CD4-positive, CD25-positive, alpha-beta regulatory T cell (primary cell): ENCODE data around the gene SLC30A10. TPM values are rescaled to one million over a fixed set of nuclear protein-coding genes. Genes with fewer than 3 reads are reported as not detected.
"Not testable (repeated sequence)": the region's sequence is repeated elsewhere in the genome, so short reads cannot be mapped to it uniquely, and the experiment has no call there.

Experiments used
- ATAC-seq, 2 donors: fragments of 150-1000 bp; cut with Tn5 transposase; one replicate each; pipeline ENCODE4 v1.10.0; 2021; ENCODE audit warnings: low read depth in 2 of 2, moderate number of reproducible peaks in 2 of 2, moderate library complexity in 1 of 2
- DNase-seq, 3 donors: peaks; one replicate each; pipeline versions ENCODE4 v3.0.0 to v3.0.0-alpha.2; 2012 to 2022; ENCODE audit warnings: mixed read lengths in 1 of 3
- H3K27ac ChIP-seq: one replicate; pipeline ENCODE4 v1.7.0; 2013; ENCODE audit warnings: mild to moderate bottlenecking, low read length; ENCODE audit not compliant: insufficient read depth, poor library complexity, severe bottlenecking
- H3K27me3 ChIP-seq: one replicate; pipeline ENCODE4 v1.7.0; 2013; ENCODE audit warnings: low read length; ENCODE audit not compliant: control insufficient read depth, insufficient read depth
- H3K36me3 ChIP-seq: one replicate; pipeline ENCODE4 v1.7.0; 2013; ENCODE audit warnings: mild to moderate bottlenecking, low read length, moderate library complexity; ENCODE audit not compliant: control insufficient read depth, insufficient read depth
- H3K4me1 ChIP-seq: 2 replicates; pipeline ENCODE4 v1.7.0; 2013; ENCODE audit warnings: mild to moderate bottlenecking, low read length; ENCODE audit not compliant: insufficient read depth, control insufficient read depth, poor library complexity, severe bottlenecking
- H3K4me3 ChIP-seq: one replicate; pipeline ENCODE4 v1.7.0; 2013; ENCODE audit warnings: low read depth, mild to moderate bottlenecking, low read length, moderate library complexity
- H3K9me3 ChIP-seq, 2 experiments: 1 replicate in 1 of 2; 2 replicates in 1 of 2; pipeline ENCODE4 v1.7.0; 2013; ENCODE audit warnings: low read length in 2 of 2, mild to moderate bottlenecking in 1 of 2, moderate library complexity in 1 of 2; ENCODE audit not compliant: control insufficient read depth in 2 of 2
- H3K27ac Mint-ChIP-seq, 3 donors: one replicate each; pipeline ENCODE4 v1.8.0; 2020 to 2022; ENCODE audit warnings: mild to moderate bottlenecking in 3 of 3, mixed read lengths in 3 of 3, moderate library complexity in 2 of 3
- H3K27me3 Mint-ChIP-seq: one replicate; pipeline ENCODE4 v1.8.0; 2022; ENCODE audit warnings: mild to moderate bottlenecking, mixed read lengths
- H3K36me3 Mint-ChIP-seq: one replicate; pipeline ENCODE4 v1.8.0; 2020; ENCODE audit warnings: mixed read lengths
- H3K4me1 Mint-ChIP-seq, 4 donors: one replicate each; pipeline ENCODE4 v1.8.0; 2020 to 2022; ENCODE audit warnings: mixed read lengths in 4 of 4, mild to moderate bottlenecking in 1 of 4
- H3K4me3 Mint-ChIP-seq, 4 donors: one replicate each; pipeline ENCODE4 v1.8.0; 2020 to 2022; ENCODE audit warnings: mild to moderate bottlenecking in 4 of 4, mixed read lengths in 4 of 4, moderate library complexity in 3 of 4
- H3K9me3 Mint-ChIP-seq, 7 donors: one replicate each; pipeline ENCODE4 v1.8.0; 2020 to 2022; ENCODE audit warnings: mixed read lengths in 7 of 7, mild to moderate bottlenecking in 3 of 7, moderate library complexity in 2 of 7
- polyA plus RNA-seq, 4 donors: library from polyadenylated mRNA; unstranded; fragments of 300-500 nt; fragmentation: Illumina TruSeq; gene quantifications; one replicate each; pipeline ENCODE4 v1.2.3, GENCODE V29; 2021
- total RNA-seq: library from RNA; stranded (reverse); gene quantifications from one replicate; pipeline ENCODE4 v1.2.3, GENCODE V29; 2022

The SLC30A10 gene
- total and polyA plus RNA-seq, 5 donors from 2014 or later = not detected

- no peaks in the 10 kb centered on the region for H3K9me3 ChIP-seq
- no peaks in the 10 kb centered on the region for H3K36me3 Mint-ChIP-seq
- no peaks in the 10 kb centered on the region for H3K36me3 ChIP-seq
- no peak overlapping the region for H3K4me3 ChIP-seq
- ATAC-seq = no peak
- H3K4me1 Mint-ChIP-seq = peaks cover 0 to 4% (median 1%) of the 10 kb centered on the region in 4 donors
- no peak for DNase-seq
- H3K27ac Mint-ChIP-seq = no peak overlapping the region
- no peaks in the 10 kb centered on the region for H3K4me1 ChIP-seq
- H3K27me3 Mint-ChIP-seq = peaks cover 16% of the 10 kb centered on the region
- peak overlapping the region in 1 of 4 donors; percentile 34 for H3K4me3 Mint-ChIP-seq
- H3K9me3 Mint-ChIP-seq = peaks cover 0 to 7% (median 0%) of the 10 kb centered on the region in 7 donors
- H3K27me3 ChIP-seq = no peaks in the 10 kb centered on the region
- H3K27ac ChIP-seq = no peak overlapping the region
These were observed 13.1 kb upstream of the SLC30A10 start for GRCh38 chr1:219941179-219942118.

GRCh38 chr1:219940707-219941106 is 12.3 kb upstream of the SLC30A10 start:
- Histone ChIP-seq H3K9me3 (no peaks in the 10 kb centered on the region), H3K4me3 (no peak overlapping the region), H3K27ac (no peak overlapping the region), H3K27me3 (no peaks in the 10 kb centered on the region), H3K4me1 (no peaks in the 10 kb centered on the region), H3K36me3 (no peaks in the 10 kb centered on the region)
- peaks cover 0 to 7% (median 0%) of the 10 kb centered on the region in 7 donors for H3K9me3 Mint-ChIP-seq
- H3K27ac Mint-ChIP-seq = no peak overlapping the region
- no peak for ATAC-seq
- H3K36me3 Mint-ChIP-seq = no peaks in the 10 kb centered on the region
- H3K4me3 Mint-ChIP-seq = no peak overlapping the region
- peaks cover 16% of the 10 kb centered on the region for H3K27me3 Mint-ChIP-seq
- no peak for DNase-seq
- H3K4me1 Mint-ChIP-seq = peaks cover 0 to 4% (median 1%) of the 10 kb centered on the region in 4 donors

GRCh38 chr1:219938706-219939105 is 10.3 kb upstream of the SLC30A10 start:
- H3K36me3 Mint-ChIP-seq = no peaks in the 10 kb centered on the region

GRCh38 chr1:219933763-219934162 is 5.4 kb upstream of the SLC30A10 start:
- not testable (repeated sequence) for H3K27me3 ChIP-seq, DNase-seq, H3K36me3 Mint-ChIP-seq, H3K4me3 ChIP-seq, H3K4me1 ChIP-seq, H3K4me1 Mint-ChIP-seq, H3K9me3 Mint-ChIP-seq, H3K9me3 ChIP-seq, H3K4me3 Mint-ChIP-seq, H3K36me3 ChIP-seq, H3K27ac ChIP-seq, ATAC-seq, H3K27ac Mint-ChIP-seq
- peaks cover 29% of the 10 kb centered on the region for H3K27me3 Mint-ChIP-seq

More at GRCh38 chr1:219938706-219939105, 10.3 kb upstream of the SLC30A10 start:
- Mint-ChIP-seq H3K9me3 (peaks cover 0 to 7% (median 0%) of the 10 kb centered on the region in 7 donors), H3K4me1 (no peaks in the 10 kb centered on the region), H3K27ac (no peak overlapping the region), H3K4me3 (no peak overlapping the region), H3K27me3 (peaks cover 16% of the 10 kb centered on the region)
- peaks cover 2% of the 10 kb centered on the region for H3K27me3 ChIP-seq
- no peak overlapping the region for H3K27ac ChIP-seq
- DNase-seq = no peak
- H3K4me3 ChIP-seq = no peak overlapping the region
- H3K4me1 ChIP-seq = no peaks in the 10 kb centered on the region
- no peaks in the 10 kb centered on the region for H3K9me3 ChIP-seq
- ATAC-seq = no peak
- no peaks in the 10 kb centered on the region for H3K36me3 ChIP-seq

DNA sequence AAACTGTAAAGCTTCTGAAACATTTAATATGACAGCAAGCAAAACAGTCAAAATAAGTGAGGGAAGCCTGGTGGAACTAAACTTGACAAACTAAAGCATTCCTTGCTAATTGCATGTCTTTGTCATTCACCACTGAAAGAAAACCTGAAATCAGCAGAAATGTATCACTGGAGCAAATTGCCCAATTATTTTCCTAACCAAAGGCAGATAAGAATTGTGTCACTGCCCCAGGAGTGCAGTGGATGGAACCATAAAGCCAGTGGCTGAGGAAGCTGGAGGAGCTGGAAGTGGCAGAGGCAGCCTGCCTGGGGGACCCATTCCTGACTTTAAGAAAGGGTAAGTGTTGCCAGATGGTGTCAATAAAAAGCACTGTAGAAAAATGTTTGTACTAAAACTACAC is 2.7 kb upstream of the SLC30A10 start:
- peaks cover 0 to 4% (median 1%) of the 10 kb centered on the region in 7 donors for H3K9me3 Mint-ChIP-seq
- H3K4me3 Mint-ChIP-seq = no peak overlapping the region
- no peaks in the 10 kb centered on the region for H3K9me3 ChIP-seq
- no peak for ATAC-seq
- H3K4me1 Mint-ChIP-seq = peaks cover 0 to 14% (median 0%) of the 10 kb centered on the region in 4 donors
- DNase-seq = no peak
- H3K36me3 ChIP-seq = no peaks in the 10 kb centered on the region
- peaks cover 44% of the 10 kb centered on the region for H3K27me3 Mint-ChIP-seq
- no peaks in the 10 kb centered on the region for H3K36me3 Mint-ChIP-seq
- no peak overlapping the region for H3K27ac ChIP-seq
- H3K27me3 ChIP-seq = peaks cover 7% of the 10 kb centered on the region
- H3K4me1 ChIP-seq = peaks cover 11% of the 10 kb centered on the region
- H3K27ac Mint-ChIP-seq = no peak overlapping the region
- no peak overlapping the region for H3K4me3 ChIP-seq

DNA sequence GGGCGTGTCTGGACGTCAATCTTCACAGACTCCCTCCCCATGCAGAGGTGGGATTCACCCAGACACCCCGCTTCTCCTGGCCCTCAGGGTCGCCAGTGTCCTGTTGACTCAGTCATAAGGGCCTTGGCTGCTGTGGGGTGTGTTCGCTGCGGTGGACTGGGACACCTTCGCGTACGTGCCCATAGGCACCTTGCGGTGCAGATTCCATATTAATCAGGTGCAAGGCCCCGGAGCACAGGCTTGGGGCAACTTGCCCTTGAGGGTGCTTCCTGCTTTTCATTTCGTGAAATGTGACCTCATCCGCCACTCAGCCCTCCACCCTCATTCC is 398 bp upstream of the SLC30A10 start:
- no peaks in the 10 kb centered on the region for H3K9me3 ChIP-seq
- peak overlapping the region in 2 of 4 donors; percentile 20 to 60 for H3K4me3 Mint-ChIP-seq
- H3K36me3 ChIP-seq = no peaks in the 10 kb centered on the region
- peaks cover 0 to 14% (median 0%) of the 10 kb centered on the region in 4 donors for H3K4me1 Mint-ChIP-seq
- DNase-seq (no peak), ATAC-seq (no peak)
- H3K27me3 Mint-ChIP-seq = peaks cover 50% of the 10 kb centered on the region
- peaks cover 5% of the 10 kb centered on the region for H3K27me3 ChIP-seq
- H3K36me3 Mint-ChIP-seq = no peaks in the 10 kb centered on the region
- H3K27ac Mint-ChIP-seq = no peak overlapping the region
- peaks cover 11% of the 10 kb centered on the region for H3K4me1 ChIP-seq
- H3K27ac ChIP-seq = no peak overlapping the region
- no peak overlapping the region for H3K4me3 ChIP-seq
- peaks cover 0 to 4% (median 0%) of the 10 kb centered on the region in 7 donors for H3K9me3 Mint-ChIP-seq

- peaks cover 5% of the 10 kb centered on the region for H3K27me3 ChIP-seq
- Mint-ChIP-seq H3K27me3 (peaks cover 49% of the 10 kb centered on the region), H3K36me3 (no peaks in the 10 kb centered on the region), H3K27ac (no peak overlapping the region), H3K9me3 (peaks cover 0 to 4% (median 0%) of the 10 kb centered on the region in 7 donors), H3K4me1 (peaks cover 0 to 14% (median 0%) of the 10 kb centered on the region in 4 donors), H3K4me3 (peak overlapping the region; percentile 22 to 84 (median 51))
- peaks cover 11% of the 10 kb centered on the region for H3K4me1 ChIP-seq
- ATAC-seq (no peak), DNase-seq (no peak)
- no peak overlapping the region for H3K4me3 ChIP-seq
- H3K9me3 ChIP-seq = no peaks in the 10 kb centered on the region
- no peak overlapping the region for H3K27ac ChIP-seq
- H3K36me3 ChIP-seq = no peaks in the 10 kb centered on the region
These were observed 930 bp downstream of the SLC30A10 start for GRCh38 chr1:219927298-219927955.
